ENCODE data around the gene PTGDS. TPM values are rescaled to one million over a fixed set of nuclear protein-coding genes. Genes with fewer than 3 reads are reported as not detected.

The PTGDS gene
- total and polyA plus RNA-seq, 9 of the 15 experiments (the other 6 are each of a cell fraction or from before 2014, with no cell fraction given): 0.46 to 7.1 (median 2.0) TPM

DNA sequence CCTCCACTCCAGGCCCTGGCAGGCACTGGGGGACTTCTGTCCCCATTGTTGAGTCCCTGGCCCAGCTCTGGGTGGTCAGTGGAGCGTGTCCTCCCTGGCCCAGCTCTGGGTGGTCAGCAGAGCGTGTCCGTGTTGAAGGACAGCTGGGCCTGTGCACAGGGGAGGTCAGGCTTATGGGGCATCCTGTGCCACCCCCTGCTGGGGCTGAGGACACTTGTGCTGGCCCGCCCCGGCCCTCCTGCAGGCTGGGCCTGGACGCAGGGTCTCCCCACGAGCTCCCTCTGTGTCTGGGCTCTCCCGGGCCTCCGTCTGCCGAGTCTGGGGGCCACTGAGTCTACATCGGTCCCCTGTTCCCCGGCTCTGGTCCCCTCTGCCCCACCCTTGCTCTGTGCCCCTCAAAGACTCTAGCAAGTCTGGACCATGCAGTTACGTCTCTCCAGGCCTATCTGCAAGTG is 30.5 kb downstream of the PTGDS start:
- DNase-seq (ENCODE audit: extremely low read depth in 1 of 4, low spot score in 3 of 4) (no peak), ATAC-seq (no peak), FAIRE-seq (no peak)
- in situ Hi-C loops (cut with MboI) (no loop called here), intact Hi-C loops (cut with micrococcal nuclease) (no loop called here)
- ChIA-PET CTCF (ENCODE audit: low intra/inter-chr PET ratio) (no interaction called here), POLR2A (interaction anchor here (0.5 to 1.4 kb wide), 2 partner anchors 11 to 15 kb away, joined by 3 to 4 read pairs; partner anchors contain the start of gene PAXX)
- no peaks in the 10 kb centered on the region for H4K20me1 ChIP-seq (replicated peaks; ENCODE audit: control insufficient read depth, insufficient read depth, low read length)
- no peaks in the 10 kb centered on the region for H3K36me3 ChIP-seq (ENCODE audit: control insufficient read depth, insufficient read depth, low read length)
- no peaks in the 10 kb centered on the region for H3K9me1 ChIP-seq (ENCODE audit: control insufficient read depth, insufficient read depth, low read length)
- WGBS (ENCODE audit: insufficient coverage, low coverage, missing lambda C conversion rate): 49% methylated on average over 13 of the region's 13 CpGs
- H2AFZ ChIP-seq (ENCODE audit: low read depth, low read length): no peak overlapping the region
- no peak overlapping the region for H3K27ac ChIP-seq (ENCODE audit: extremely low read depth, low read depth, low read length)
- peak overlapping the region in 1 of 2 experiments; percentile 36; a peak in 1 of 4 replicates for H3K9ac ChIP-seq (ENCODE audit: insufficient read depth in 1 of 2, low read depth in 2 of 2, low read length in 2 of 2)
- no peak overlapping the region for H3K4me3 ChIP-seq
- no peaks in the 10 kb centered on the region for H3K27me3 ChIP-seq (ENCODE audit: control insufficient read depth in 2 of 2, insufficient read depth in 2 of 2, low read length in 2 of 2)
- H3K4me2 ChIP-seq (ENCODE audit: insufficient read depth, low read length): no peak overlapping the region
- H3K79me2 ChIP-seq (ENCODE audit: control insufficient read depth, insufficient read depth, low read length): no peaks in the 10 kb centered on the region
- peaks cover 0 to 59% of the 10 kb centered on the region in 2 experiments; a peak in 2 of 5 replicates for H3K4me1 ChIP-seq (replicated peaks in 1 of 2; ENCODE audit: control insufficient read depth in 2 of 2, insufficient read depth in 2 of 2, low read length in 2 of 2)
- 0 out of 2 replicates have a peak, but pooled peaks cover 1% of the 10 kb centered on the region for H3K9me3 ChIP-seq (replicated peaks; ENCODE audit: control insufficient read depth, insufficient read depth, low read depth, low read length)
- BruUV-seq (replicated peaks): no TSS peak
- TF ChIP-seq, protein P1, sequence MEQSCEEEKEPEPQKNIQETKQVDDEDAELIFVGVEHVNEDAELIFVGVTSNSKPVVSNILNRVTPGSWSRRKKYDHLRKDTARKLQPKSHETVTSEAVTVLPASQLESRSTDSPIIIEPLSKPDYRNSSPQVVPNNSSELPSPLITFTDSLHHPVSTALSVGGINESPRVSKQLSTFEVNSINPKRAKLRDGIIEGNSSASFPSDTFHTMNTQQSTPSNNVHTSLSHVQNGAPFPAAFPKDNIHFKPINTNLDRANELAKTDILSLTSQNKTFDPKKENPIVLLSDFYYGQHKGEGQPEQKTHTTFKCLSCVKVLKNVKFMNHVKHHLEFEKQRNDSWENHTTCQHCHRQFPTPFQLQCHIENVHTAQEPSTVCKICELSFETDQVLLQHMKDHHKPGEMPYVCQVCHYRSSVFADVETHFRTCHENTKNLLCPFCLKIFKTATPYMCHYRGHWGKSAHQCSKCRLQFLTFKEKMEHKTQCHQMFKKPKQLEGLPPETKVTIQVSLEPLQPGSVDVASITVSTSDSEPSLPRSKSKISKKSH (CRISPR knock-in tag; IDR thresholded peaks at IDR 0.05): no peak
- TF ChIP-seq PHB (CRISPR knock-in tag; IDR thresholded peaks at IDR 0.05) (no peak), PYGO2 (tag; IDR thresholded peaks at IDR 0.05) (no peak), HIVEP1 (CRISPR knock-in tag; IDR thresholded peaks at IDR 0.05) (no peak), ZZZ3 (IDR thresholded peaks at IDR 0.05) (no peak), CHD4 (IDR thresholded peaks at IDR 0.05; ENCODE audit: insufficient read depth, insufficient replicate concordance, low read depth, low read length, poor library complexity, severe bottlenecking) (no peak), MCM5 (IDR thresholded peaks at IDR 0.05; ENCODE audit: low read depth) (no peak), NEUROD1 (IDR thresholded peaks at IDR 0.05; ENCODE audit: borderline replicate concordance, low read depth, low read length, partially characterized antibody) (no peak), DIDO1 (tag; IDR thresholded peaks at IDR 0.05; ENCODE audit: low read depth) (no peak), FOXJ3 (CRISPR knock-in tag; IDR thresholded peaks at IDR 0.05) (no peak), PML (IDR thresholded peaks at IDR 0.05; ENCODE audit: low read length) (no peak)
